C4-2B (cell line): ENCODE results near the gene RTN4.

ENCODE experiments used
- ZFX ChIP-seq: fragments of 450-650 bp; IDR thresholded peaks from 2 replicates; pipeline ENCODE4 v1.6.1; 2017
- TF ChIP-seq, protein P1 (sequence below): fragments of 450-650 bp; conservative IDR thresholded peaks from 2 replicates; pipeline ENCODE4 v1.5.1; 2017; ENCODE audit warnings: mild to moderate bottlenecking

DNA sequence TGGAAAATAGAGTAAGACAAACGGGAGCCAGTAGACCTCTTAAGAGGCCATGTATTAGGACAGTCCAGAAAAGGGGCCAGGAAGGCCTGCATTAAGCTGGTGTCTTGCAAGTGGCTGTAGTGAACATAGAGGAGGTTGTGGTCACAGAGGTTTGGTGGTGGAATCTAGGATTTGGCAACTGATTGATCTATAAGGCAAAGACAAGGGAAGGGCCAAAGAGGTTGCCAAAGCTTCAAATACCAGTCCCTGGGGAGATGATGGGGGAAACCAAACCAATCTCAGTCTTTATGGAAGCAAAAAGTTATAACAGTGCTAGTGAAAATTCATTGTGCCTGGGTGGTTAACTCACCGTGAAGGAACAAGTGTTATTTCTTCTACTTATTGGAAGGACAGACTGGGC lies 28.7 kb upstream of the RTN4 start:
- TF ChIP-seq, protein P1, sequence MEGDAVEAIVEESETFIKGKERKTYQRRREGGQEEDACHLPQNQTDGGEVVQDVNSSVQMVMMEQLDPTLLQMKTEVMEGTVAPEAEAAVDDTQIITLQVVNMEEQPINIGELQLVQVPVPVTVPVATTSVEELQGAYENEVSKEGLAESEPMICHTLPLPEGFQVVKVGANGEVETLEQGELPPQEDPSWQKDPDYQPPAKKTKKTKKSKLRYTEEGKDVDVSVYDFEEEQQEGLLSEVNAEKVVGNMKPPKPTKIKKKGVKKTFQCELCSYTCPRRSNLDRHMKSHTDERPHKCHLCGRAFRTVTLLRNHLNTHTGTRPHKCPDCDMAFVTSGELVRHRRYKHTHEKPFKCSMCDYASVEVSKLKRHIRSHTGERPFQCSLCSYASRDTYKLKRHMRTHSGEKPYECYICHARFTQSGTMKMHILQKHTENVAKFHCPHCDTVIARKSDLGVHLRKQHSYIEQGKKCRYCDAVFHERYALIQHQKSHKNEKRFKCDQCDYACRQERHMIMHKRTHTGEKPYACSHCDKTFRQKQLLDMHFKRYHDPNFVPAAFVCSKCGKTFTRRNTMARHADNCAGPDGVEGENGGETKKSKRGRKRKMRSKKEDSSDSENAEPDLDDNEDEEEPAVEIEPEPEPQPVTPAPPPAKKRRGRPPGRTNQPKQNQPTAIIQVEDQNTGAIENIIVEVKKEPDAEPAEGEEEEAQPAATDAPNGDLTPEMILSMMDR = no peak
- TF ChIP-seq ZFX = no peak
